Activated T-cell treated with anti-CD3 and anti-CD28 coated beads, Interleukin-2, amount 50 U/mL, for 48 hours (primary cell): ENCODE measurements around the gene GPR25.
A peak's percentile ranks its signal among the peaks of the same experiment; 100 is the strongest.

Source experiments
- DNase-seq, 2 experiments: peaks; one replicate each; pipeline ENCODE4 v3.0.0-alpha.2; 2020

GPR25 gene

GRCh38 chr1:200916681-200917080 lies 43.9 kb downstream of the GPR25 start:
- no peak for DNase-seq

GRCh38 chr1:200917291-200917817 lies 44.6 kb downstream of the GPR25 start:
- no peak for DNase-seq

GRCh38 chr1:200918006-200918405 lies 45.2 kb downstream of the GPR25 start:
- DNase-seq, result no peak

GRCh38 chr1:200919386-200919785 lies 46.6 kb downstream of the GPR25 start:
- peak in 1 of 2 experiments; percentile 16 for DNase-seq

GRCh38 chr1:200921571-200922110 lies 48.9 kb downstream of the GPR25 start:
- DNase-seq, result peak in 1 of 2 experiments; percentile 3

GRCh38 chr1:200922406-200922805 lies 49.6 kb downstream of the GPR25 start:
- peak in 1 of 2 experiments; percentile 15 for DNase-seq

- DNase-seq, result no peak
Observed at GRCh38 chr1:200923601-200924000, 50.8 kb downstream of the GPR25 start.
